Measurements from ENCODE around the gene BCAS4. TPM values are rescaled to one million over a fixed set of nuclear protein-coding genes. Genes with fewer than 3 reads are reported as not detected.

BCAS4 gene
- total and polyA plus RNA-seq, 2 experiments from 2014 or later, result 22.2 to 24.8 TPM

DNA sequence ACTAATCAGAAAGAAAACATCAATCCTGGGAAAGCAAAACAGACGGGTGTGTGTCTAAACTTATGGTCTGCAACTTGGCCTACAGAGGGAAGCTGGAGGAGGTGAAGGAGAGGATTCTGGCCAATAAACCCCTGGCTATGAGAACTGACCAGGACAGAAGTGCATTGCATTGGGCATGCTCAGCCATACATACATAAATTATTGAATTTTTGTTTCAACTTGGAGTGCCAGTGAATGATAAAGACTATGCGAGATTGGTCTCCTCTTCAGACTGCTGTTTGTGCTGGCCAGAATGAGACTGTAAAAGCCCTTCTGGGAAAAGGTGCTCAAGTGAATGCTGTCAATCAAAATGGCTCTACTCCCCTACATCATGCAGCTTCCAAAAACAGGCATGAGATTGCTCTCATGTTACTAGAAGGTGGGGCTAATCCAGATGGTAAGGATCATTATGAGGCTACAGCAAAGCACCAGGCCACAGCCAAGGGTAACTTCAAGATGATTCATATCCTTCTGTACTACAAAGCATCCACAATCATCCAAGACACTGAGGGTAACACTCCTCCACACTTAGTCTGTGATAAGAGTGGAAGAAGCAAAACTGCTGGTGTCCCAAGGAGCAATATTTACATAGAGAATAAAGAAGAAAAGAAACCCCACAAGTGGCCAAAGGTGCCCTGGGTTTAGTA is 119.0 kb downstream of the BCAS4 start:
- peaks cover 100% of the 10 kb centered on the region for H3K79me2 ChIP-seq (replicated peaks; ENCODE audit: insufficient read depth)
- Mint-ChIP-seq H3K4me3 (no peak overlapping the region), H3K27me3 (ENCODE audit: insufficient read depth, low read depth, poor library complexity) (peaks cover 14% of the 10 kb centered on the region), H3K9me3 (no peaks in the 10 kb centered on the region), H3K4me1 (peaks cover 69% of the 10 kb centered on the region), H3K36me3 (ENCODE audit: low read depth) (peaks cover 59% of the 10 kb centered on the region; the same call in 2 of the 3 replicates), H3K27ac (peak overlapping the region; percentile 55; the same call in 1 of the 2 replicates)
- peak overlapping the region; percentile 2; the same call in 1 of the 2 replicates for H3K4me2 ChIP-seq
- no peak for DNase-seq (ENCODE audit: low spot score)
- no peaks in the 10 kb centered on the region for H3K9me2 ChIP-seq (ENCODE audit: insufficient read depth)
- peak overlapping the region; percentile 62; the same call in 1 of the 2 replicates for H3K27ac ChIP-seq (ENCODE audit: low read depth)
- no peaks in the 10 kb centered on the region; the same call in 1 of the 2 replicates for H3K36me3 ChIP-seq (ENCODE audit: insufficient read depth)
- H3K4me3 ChIP-seq, result no peak overlapping the region
- no peaks in the 10 kb centered on the region; the same call in 1 of the 2 replicates for H3F3A ChIP-seq (replicated peaks; ENCODE audit: low read depth)
- peaks cover 97% of the 10 kb centered on the region for H4K20me1 ChIP-seq (replicated peaks; ENCODE audit: insufficient read depth)
- no peak overlapping the region for H2AFZ ChIP-seq
- H3K4me1 ChIP-seq (ENCODE audit: insufficient read depth), result peaks cover 66% of the 10 kb centered on the region
- TF ChIP-seq EZH2 (IDR thresholded peaks at IDR 0.05; ENCODE audit: low read depth, unreplicated experiment), result no peak
- TF ChIP-seq POLR2AphosphoS5 (IDR thresholded peaks at IDR 0.05; ENCODE audit: low read depth), result no peak
- TF ChIP-seq JUNB (IDR thresholded peaks at IDR 0.05; ENCODE audit: unreplicated experiment), result no peak
- peak; percentile 28 for ATAC-seq
- H3K27me3 ChIP-seq (ENCODE audit: insufficient read depth), result no peaks in the 10 kb centered on the region

DNA sequence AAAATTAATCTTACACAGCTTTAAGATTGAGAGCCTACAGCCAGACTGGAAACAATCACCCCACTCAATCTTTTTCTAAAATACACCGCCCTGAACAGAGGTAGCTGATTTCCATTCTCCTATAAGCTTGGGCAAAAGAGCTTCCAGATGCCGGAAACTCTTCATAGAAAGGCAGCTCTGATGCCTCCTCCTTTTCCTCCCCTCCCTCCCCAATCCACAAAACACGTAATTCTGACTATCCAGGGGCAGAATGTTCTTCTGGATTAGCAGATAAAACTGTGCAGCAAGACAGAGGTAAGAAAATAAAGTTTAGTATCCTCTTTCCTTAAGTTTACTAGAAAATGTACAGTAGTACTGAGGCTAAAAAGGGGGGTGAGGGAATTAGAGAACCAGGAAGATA is 120.6 kb downstream of the BCAS4 start:
- ATAC-seq (no peak), DNase-seq (ENCODE audit: low spot score) (no peak)
- Histone ChIP-seq H3K9me2 (ENCODE audit: insufficient read depth) (no peaks in the 10 kb centered on the region), H3K27ac (ENCODE audit: low read depth) (no peak overlapping the region), H3K4me2 (0 out of 2 replicates have a peak overlapping the region, but pooled peaks have one; percentile 2), H3K4me3 (no peak overlapping the region), H3K4me1 (ENCODE audit: insufficient read depth) (peaks cover 58% of the 10 kb centered on the region), H4K20me1 (replicated peaks; ENCODE audit: insufficient read depth) (peaks cover 96% of the 10 kb centered on the region), H3F3A (replicated peaks; ENCODE audit: low read depth) (no peaks in the 10 kb centered on the region), H3K79me2 (replicated peaks; ENCODE audit: insufficient read depth) (peaks cover 100% of the 10 kb centered on the region), H3K36me3 (ENCODE audit: insufficient read depth) (no peaks in the 10 kb centered on the region; the same call in 1 of the 2 replicates), H2AFZ (no peak overlapping the region), H3K27me3 (ENCODE audit: insufficient read depth) (no peaks in the 10 kb centered on the region)
- Mint-ChIP-seq H3K4me3 (no peak overlapping the region), H3K27me3 (ENCODE audit: insufficient read depth, low read depth, poor library complexity) (peaks cover 6% of the 10 kb centered on the region), H3K27ac (no peak overlapping the region), H3K9me3 (no peaks in the 10 kb centered on the region), H3K36me3 (ENCODE audit: low read depth) (peaks cover 52% of the 10 kb centered on the region; the same call in 2 of the 3 replicates), H3K4me1 (peaks cover 65% of the 10 kb centered on the region)
- no peak for TF ChIP-seq CREB1 (CRISPR knock-in tag; IDR thresholded peaks at IDR 0.05; ENCODE audit: low read depth)
- TF ChIP-seq, protein P1, sequence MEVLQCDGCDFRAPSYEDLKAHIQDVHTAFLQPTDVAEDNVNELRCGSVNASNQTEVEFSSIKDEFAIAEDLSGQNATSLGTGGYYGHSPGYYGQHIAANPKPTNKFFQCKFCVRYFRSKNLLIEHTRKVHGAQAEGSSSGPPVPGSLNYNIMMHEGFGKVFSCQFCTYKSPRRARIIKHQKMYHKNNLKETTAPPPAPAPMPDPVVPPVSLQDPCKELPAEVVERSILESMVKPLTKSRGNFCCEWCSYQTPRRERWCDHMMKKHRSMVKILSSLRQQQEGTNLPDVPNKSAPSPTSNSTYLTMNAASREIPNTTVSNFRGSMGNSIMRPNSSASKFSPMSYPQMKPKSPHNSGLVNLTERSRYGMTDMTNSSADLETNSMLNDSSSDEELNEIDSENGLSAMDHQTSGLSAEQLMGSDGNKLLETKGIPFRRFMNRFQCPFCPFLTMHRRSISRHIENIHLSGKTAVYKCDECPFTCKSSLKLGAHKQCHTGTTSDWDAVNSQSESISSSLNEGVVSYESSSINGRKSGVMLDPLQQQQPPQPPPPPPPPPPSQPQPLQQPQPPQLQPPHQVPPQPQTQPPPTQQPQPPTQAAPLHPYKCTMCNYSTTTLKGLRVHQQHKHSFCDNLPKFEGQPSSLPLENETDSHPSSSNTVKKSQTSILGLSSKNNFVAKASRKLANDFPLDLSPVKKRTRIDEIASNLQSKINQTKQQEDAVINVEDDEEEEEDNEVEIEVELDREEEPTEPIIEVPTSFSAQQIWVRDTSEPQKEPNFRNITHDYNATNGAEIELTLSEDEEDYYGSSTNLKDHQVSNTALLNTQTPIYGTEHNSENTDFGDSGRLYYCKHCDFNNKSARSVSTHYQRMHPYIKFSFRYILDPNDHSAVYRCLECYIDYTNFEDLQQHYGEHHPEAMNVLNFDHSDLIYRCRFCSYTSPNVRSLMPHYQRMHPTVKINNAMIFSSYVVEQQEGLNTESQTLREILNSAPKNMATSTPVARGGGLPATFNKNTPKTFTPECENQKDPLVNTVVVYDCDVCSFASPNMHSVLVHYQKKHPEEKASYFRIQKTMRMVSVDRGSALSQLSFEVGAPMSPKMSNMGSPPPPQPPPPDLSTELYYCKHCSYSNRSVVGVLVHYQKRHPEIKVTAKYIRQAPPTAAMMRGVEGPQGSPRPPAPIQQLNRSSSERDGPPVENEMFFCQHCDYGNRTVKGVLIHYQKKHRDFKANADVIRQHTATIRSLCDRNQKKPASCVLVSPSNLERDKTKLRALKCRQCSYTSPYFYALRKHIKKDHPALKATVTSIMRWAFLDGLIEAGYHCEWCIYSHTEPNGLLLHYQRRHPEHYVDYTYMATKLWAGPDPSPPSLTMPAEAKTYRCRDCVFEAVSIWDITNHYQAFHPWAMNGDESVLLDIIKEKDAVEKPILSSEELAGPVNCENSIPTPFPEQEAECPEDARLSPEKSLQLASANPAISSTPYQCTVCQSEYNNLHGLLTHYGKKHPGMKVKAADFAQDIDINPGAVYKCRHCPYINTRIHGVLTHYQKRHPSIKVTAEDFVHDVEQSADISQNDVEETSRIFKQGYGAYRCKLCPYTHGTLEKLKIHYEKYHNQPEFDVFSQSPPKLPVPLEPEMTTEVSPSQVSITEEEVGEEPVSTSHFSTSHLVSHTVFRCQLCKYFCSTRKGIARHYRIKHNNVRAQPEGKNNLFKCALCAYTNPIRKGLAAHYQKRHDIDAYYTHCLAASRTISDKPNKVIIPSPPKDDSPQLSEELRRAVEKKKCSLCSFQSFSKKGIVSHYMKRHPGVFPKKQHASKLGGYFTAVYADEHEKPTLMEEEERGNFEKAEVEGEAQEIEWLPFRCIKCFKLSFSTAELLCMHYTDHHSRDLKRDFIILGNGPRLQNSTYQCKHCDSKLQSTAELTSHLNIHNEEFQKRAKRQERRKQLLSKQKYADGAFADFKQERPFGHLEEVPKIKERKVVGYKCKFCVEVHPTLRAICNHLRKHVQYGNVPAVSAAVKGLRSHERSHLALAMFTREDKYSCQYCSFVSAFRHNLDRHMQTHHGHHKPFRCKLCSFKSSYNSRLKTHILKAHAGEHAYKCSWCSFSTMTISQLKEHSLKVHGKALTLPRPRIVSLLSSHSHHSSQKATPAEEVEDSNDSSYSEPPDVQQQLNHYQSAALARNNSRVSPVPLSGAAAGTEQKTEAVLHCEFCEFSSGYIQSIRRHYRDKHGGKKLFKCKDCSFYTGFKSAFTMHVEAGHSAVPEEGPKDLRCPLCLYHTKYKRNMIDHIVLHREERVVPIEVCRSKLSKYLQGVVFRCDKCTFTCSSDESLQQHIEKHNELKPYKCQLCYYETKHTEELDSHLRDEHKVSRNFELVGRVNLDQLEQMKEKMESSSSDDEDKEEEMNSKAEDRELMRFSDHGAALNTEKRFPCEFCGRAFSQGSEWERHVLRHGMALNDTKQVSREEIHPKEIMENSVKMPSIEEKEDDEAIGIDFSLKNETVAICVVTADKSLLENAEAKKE (CRISPR knock-in tag; IDR thresholded peaks at IDR 0.05), result no peak
- TF ChIP-seq, protein P2, sequence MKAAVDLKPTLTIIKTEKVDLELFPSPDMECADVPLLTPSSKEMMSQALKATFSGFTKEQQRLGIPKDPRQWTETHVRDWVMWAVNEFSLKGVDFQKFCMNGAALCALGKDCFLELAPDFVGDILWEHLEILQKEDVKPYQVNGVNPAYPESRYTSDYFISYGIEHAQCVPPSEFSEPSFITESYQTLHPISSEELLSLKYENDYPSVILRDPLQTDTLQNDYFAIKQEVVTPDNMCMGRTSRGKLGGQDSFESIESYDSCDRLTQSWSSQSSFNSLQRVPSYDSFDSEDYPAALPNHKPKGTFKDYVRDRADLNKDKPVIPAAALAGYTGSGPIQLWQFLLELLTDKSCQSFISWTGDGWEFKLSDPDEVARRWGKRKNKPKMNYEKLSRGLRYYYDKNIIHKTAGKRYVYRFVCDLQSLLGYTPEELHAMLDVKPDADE (IDR thresholded peaks at IDR 0.05), result no peak
- TF ChIP-seq, protein P3, sequence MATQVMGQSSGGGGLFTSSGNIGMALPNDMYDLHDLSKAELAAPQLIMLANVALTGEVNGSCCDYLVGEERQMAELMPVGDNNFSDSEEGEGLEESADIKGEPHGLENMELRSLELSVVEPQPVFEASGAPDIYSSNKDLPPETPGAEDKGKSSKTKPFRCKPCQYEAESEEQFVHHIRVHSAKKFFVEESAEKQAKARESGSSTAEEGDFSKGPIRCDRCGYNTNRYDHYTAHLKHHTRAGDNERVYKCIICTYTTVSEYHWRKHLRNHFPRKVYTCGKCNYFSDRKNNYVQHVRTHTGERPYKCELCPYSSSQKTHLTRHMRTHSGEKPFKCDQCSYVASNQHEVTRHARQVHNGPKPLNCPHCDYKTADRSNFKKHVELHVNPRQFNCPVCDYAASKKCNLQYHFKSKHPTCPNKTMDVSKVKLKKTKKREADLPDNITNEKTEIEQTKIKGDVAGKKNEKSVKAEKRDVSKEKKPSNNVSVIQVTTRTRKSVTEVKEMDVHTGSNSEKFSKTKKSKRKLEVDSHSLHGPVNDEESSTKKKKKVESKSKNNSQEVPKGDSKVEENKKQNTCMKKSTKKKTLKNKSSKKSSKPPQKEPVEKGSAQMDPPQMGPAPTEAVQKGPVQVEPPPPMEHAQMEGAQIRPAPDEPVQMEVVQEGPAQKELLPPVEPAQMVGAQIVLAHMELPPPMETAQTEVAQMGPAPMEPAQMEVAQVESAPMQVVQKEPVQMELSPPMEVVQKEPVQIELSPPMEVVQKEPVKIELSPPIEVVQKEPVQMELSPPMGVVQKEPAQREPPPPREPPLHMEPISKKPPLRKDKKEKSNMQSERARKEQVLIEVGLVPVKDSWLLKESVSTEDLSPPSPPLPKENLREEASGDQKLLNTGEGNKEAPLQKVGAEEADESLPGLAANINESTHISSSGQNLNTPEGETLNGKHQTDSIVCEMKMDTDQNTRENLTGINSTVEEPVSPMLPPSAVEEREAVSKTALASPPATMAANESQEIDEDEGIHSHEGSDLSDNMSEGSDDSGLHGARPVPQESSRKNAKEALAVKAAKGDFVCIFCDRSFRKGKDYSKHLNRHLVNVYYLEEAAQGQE (IDR thresholded peaks at IDR 0.05; ENCODE audit: unreplicated experiment), result no peak
- TF ChIP-seq, protein P4, sequence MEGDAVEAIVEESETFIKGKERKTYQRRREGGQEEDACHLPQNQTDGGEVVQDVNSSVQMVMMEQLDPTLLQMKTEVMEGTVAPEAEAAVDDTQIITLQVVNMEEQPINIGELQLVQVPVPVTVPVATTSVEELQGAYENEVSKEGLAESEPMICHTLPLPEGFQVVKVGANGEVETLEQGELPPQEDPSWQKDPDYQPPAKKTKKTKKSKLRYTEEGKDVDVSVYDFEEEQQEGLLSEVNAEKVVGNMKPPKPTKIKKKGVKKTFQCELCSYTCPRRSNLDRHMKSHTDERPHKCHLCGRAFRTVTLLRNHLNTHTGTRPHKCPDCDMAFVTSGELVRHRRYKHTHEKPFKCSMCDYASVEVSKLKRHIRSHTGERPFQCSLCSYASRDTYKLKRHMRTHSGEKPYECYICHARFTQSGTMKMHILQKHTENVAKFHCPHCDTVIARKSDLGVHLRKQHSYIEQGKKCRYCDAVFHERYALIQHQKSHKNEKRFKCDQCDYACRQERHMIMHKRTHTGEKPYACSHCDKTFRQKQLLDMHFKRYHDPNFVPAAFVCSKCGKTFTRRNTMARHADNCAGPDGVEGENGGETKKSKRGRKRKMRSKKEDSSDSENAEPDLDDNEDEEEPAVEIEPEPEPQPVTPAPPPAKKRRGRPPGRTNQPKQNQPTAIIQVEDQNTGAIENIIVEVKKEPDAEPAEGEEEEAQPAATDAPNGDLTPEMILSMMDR (conservative IDR thresholded peaks at IDR 0.05; ENCODE audit: low read depth in 2 of 2), result no peak

Data from GM23338 (cell line).